Measurements from ENCODE around the gene PHKG2. TPM values are rescaled to one million over a fixed set of nuclear protein-coding genes. Genes with fewer than 3 reads are reported as not detected.
A peak's percentile ranks its signal among the peaks of the same experiment; 100 is the strongest.

PHKG2 gene
- total RNA-seq, 4 donors from 2014 or later = 38.9 to 94.1 (median 57.7) TPM

- Histone ChIP-seq H3K27me3 (no peaks in the 10 kb centered on the region), H3K4me1 (peaks cover 0 to 22% (median 2%) of the 10 kb centered on the region in 4 donors), H3K27ac (no peak overlapping the region), H3K9me3 (no peaks in the 10 kb centered on the region), H3K4me3 (no peak overlapping the region), H3K36me3 (peaks cover 0 to 40% (median 0%) of the 10 kb centered on the region in 3 donors)
- TF ChIP-seq POLR2A (IDR thresholded peaks at IDR 0.05) = no peak
- TF ChIP-seq, protein P1, sequence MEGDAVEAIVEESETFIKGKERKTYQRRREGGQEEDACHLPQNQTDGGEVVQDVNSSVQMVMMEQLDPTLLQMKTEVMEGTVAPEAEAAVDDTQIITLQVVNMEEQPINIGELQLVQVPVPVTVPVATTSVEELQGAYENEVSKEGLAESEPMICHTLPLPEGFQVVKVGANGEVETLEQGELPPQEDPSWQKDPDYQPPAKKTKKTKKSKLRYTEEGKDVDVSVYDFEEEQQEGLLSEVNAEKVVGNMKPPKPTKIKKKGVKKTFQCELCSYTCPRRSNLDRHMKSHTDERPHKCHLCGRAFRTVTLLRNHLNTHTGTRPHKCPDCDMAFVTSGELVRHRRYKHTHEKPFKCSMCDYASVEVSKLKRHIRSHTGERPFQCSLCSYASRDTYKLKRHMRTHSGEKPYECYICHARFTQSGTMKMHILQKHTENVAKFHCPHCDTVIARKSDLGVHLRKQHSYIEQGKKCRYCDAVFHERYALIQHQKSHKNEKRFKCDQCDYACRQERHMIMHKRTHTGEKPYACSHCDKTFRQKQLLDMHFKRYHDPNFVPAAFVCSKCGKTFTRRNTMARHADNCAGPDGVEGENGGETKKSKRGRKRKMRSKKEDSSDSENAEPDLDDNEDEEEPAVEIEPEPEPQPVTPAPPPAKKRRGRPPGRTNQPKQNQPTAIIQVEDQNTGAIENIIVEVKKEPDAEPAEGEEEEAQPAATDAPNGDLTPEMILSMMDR (IDR thresholded peaks at IDR 0.05) = no peak
- DNase-seq = no peak
Observed at GRCh38 chr16:30750876-30751465, 2.7 kb downstream of the PHKG2 start.

DNA sequence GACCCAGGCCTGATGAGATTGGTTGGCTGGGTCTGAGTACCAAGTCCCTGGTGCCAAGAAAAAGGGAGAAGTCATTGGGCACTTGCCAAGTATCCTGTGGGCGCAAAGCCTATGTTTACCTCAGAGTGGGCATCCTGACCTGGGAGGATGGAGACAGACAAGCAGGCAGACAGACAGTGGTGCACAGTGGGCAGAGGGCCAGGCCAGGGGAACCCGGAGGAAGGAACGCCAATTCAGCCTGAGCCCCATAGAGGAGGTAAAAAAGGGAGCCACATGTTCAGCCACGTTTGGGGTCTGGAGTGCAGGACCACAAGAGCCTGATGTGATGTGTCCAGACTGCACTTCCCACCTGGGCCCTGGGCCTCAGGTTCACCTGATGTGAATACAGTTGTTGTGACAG lies 5.4 kb downstream of the PHKG2 start:
- no peaks in the 10 kb centered on the region for H3K9me3 ChIP-seq
- H3K4me3 ChIP-seq = no peak overlapping the region
- no peak for TF ChIP-seq POLR2A (IDR thresholded peaks at IDR 0.05)
- TF ChIP-seq, protein P1 (IDR thresholded peaks at IDR 0.05) = no peak
- DNase-seq = no peak
- H3K27me3 ChIP-seq = no peaks in the 10 kb centered on the region
- no peak overlapping the region for H3K27ac ChIP-seq
- peaks cover 0 to 55% (median 0%) of the 10 kb centered on the region in 3 donors for H3K36me3 ChIP-seq
- peaks cover 0 to 7% (median 0%) of the 10 kb centered on the region in 4 donors for H3K4me1 ChIP-seq

- no peak for DNase-seq
- no peak overlapping the region for H3K27ac ChIP-seq
- no peaks in the 10 kb centered on the region for H3K27me3 ChIP-seq
- no peaks in the 10 kb centered on the region for H3K9me3 ChIP-seq
- peaks cover 0 to 7% (median 5%) of the 10 kb centered on the region in 4 donors for H3K4me1 ChIP-seq
- no peak overlapping the region for H3K4me3 ChIP-seq
- TF ChIP-seq, protein P1 (IDR thresholded peaks at IDR 0.05) = no peak
- no peak for TF ChIP-seq POLR2A (IDR thresholded peaks at IDR 0.05)
- peaks cover 0 to 49% (median 0%) of the 10 kb centered on the region in 3 donors for H3K36me3 ChIP-seq
Observed at GRCh38 chr16:30755955-30756780, 7.9 kb downstream of the PHKG2 start.

- H3K4me3 ChIP-seq = no peak overlapping the region
- no peaks in the 10 kb centered on the region for H3K9me3 ChIP-seq
- peaks cover 0 to 11% (median 7%) of the 10 kb centered on the region in 4 donors for H3K4me1 ChIP-seq
- DNase-seq = no peak
- TF ChIP-seq POLR2A (IDR thresholded peaks at IDR 0.05) = no peak
- TF ChIP-seq, protein P1 (IDR thresholded peaks at IDR 0.05) = no peak
- peaks cover 0 to 44% (median 0%) of the 10 kb centered on the region in 3 donors for H3K36me3 ChIP-seq
- H3K27me3 ChIP-seq = no peaks in the 10 kb centered on the region
- H3K27ac ChIP-seq = no peak overlapping the region
Observed at GRCh38 chr16:30756781-30757100, 8.5 kb downstream of the PHKG2 start.

DNA sequence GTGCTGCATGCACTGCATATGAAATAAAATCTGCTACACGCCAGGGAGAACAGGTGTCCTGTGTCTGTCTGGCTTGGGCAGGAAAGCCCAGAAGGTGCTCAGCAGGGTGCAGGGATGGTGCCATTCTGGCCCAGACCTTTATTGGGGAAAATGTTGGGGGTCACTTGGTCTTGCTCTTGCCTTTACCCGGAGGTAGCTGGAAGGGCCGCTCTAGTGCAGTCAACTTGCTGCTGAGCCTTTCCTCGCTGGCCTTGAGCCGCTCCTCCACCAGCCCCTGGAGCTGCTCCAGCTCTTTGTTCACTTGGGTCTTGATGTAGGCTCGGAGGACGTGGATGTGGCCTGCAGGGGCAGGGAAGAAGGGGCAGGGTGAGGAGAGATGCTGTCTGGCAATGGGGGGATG lies 9.1 kb downstream of the PHKG2 start:
- Histone ChIP-seq H3K9me3 (no peaks in the 10 kb centered on the region), H3K27me3 (no peaks in the 10 kb centered on the region), H3K27ac (no peak overlapping the region), H3K36me3 (peaks cover 0 to 38% (median 0%) of the 10 kb centered on the region in 3 donors), H3K4me3 (no peak overlapping the region), H3K4me1 (peaks cover 0 to 11% (median 7%) of the 10 kb centered on the region in 4 donors)
- DNase-seq = peak in 1 of 3 donors; percentile 31
- TF ChIP-seq, protein P1 (IDR thresholded peaks at IDR 0.05) = no peak
- no peak for TF ChIP-seq POLR2A (IDR thresholded peaks at IDR 0.05)

Measured in Peyer's patch (tissue), 4 donors.